SKM-1 treated with dmso at 0.1 percent for 144 hours (cell line): Measurements from ENCODE around the gene PCSK1.
"Not testable (repeated sequence)": the region's sequence is repeated elsewhere in the genome, so short reads cannot be mapped to it uniquely, and the experiment has no call there.

Experiments used
- DNase-seq: peaks from one replicate; lab custom pipeline; 2025; ENCODE audit not compliant: unreplicated experiment; lab: John Stamatoyannopoulos, UW

The PCSK1 gene

GRCh38 chr5:96374653-96375052 lies 58.4 kb downstream of the PCSK1 start:
- DNase-seq = no peak

DNA sequence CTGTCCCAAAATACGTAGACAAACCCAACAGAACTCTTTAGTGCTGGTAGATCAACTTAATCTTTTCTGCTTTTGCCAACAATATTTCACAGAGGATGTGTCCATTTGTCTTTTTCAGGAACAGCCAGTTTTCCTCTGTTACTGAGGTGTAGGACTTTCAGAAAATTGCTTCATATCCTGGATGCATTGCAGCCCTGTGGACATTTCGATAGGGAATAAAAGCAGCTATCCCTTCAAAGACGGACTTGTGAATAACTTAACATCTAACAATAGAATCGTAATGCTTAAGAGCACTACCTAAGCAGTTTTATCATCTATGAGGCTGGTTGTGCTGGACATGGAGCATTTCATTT lies 59.7 kb downstream of the PCSK1 start:
- DNase-seq = no peak

GRCh38 chr5:96372726-96373380 lies 60.2 kb downstream of the PCSK1 start:
- no peak for DNase-seq

GRCh38 chr5:96370976-96371375 lies 62.1 kb downstream of the PCSK1 start:
- no peak for DNase-seq

DNA sequence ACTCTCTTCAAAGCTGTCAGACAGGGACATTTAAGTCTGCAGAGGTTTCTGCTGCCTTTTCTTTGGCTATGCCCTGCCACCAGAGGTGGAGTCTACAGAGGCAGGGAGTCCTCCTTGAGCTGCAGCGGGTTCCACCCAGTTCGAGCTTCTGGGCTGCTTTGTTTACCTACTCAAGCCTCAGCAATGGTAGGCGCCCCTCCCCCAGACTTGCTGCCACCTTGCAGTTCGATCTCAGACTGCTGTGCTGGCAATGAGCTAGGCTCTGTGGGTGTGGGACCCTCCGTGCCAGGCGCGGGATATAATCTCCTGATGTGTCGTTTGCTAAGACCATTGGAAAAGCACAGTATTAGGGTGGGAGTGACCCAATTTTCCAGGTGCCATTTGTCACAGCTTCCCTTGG lies 65.7 kb downstream of the PCSK1 start:
- DNase-seq = not testable (repeated sequence)

GRCh38 chr5:96354237-96354636 lies 78.8 kb downstream of the PCSK1 start:
- no peak for DNase-seq

DNA sequence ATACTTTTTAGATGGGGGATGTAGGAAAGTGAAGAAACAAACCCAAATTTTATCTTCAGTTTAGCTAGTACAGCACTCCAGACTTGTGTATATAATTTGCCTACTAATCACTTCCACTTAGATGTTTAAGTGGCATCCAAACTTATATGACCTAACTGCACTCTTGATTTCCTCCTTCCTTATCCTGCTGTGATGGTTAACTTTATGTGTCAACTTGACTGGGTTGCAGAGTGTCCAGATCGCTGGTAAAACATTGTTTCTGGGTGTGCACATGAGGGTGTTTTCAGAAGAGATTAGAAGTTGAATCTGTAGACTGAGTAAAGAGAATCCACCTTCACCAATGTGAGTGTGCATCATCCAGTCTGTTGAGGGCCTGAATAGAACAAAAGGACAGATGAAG lies 79.8 kb downstream of the PCSK1 start:
- DNase-seq = no peak

DNA sequence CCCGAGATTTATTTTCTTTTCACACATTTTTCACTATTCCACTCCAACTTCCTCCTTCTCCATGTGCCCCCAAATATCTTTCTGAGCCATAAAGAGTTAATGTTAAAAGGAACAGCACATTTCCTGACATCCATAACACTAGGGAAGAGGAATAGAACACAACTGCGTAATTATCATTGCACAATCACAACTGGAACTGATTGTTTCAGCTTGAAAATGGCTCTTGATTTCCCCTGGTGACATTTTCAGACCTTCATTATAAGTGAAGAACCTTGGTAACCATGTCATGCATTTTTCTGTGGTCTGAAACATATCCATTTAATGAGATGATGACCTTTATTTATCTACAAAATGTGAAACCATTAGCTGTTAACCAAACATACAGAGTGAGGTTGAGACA lies 82.4 kb downstream of the PCSK1 start:
- DNase-seq = no peak

DNA sequence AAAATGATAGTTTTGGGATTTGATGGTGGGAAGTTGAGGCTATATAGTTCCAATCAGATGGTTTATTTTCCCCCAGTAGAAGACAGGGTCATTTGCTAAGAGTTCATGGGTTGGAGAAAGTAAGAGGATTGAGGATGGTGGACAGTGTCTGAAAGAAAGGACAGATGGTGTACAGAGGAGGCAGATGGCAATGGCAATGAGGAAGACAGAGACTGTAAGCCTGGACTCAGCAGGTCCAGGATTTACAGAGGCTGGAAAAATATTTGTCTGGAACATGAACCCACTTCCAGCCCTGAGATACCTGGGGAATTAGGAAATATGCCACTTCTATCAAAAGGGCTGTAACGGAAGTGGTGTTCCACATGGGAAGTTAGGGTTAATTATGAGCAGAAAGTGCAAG lies 84.5 kb downstream of the PCSK1 start:
- no peak for DNase-seq

DNA sequence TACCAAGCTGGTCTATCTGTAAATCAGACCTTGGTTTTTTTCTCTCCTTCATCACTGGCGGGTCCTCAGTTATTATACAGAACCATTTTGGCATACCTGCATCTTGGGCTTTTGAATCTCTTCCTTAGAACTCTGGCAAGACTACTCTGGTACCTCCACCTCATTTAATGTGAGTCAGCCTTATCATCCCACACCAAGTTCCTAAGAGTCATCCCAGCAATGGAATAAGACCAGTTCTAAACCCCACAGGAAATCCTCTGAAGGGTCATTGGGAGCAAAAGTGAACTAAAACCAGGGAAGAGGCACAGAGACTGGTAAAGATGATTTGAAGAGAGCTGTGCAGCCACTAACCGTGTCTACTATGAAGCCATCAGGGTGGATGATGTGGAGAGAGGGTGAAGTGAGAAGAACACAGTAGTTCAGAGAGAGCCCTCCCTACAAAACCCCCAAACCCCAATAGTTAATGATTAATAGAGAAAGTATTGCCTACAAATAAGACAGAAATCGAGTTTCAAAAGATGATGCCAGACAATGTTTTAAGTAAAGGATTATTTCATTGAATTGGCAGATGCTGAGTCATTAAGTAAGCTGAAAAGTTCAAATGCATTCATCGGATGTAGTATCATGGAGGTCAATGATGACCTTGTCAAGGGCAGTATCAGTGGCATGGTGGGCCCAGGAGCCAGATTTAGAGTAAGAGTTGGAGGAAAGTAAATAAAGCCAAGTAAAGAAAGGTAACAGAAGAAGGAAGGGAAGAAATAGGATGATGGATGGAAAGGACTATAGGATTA lies 85.4 kb downstream of the PCSK1 start:
- DNase-seq = no peak

- peak; percentile 46 for DNase-seq
Measured at GRCh38 chr5:96344678-96345577, 88.1 kb downstream of the PCSK1 start.

GRCh38 chr5:96343094-96343493 lies 90.0 kb downstream of the PCSK1 start:
- DNase-seq = no peak

- DNase-seq = no peak
Measured at GRCh38 chr5:96342581-96342980, 90.5 kb downstream of the PCSK1 start.
